22Rv1 (cell line): ENCODE data around the gene CCNF.

ENCODE experiments used
- CTCF ChIP-seq: fragments of 450-650 bp; IDR thresholded peaks from 2 replicates; pipeline ENCODE4 v1.5.1; 2017; ENCODE audit warnings: mild to moderate bottlenecking
- ZFX ChIP-seq: fragments of 450-650 bp; IDR thresholded peaks from 2 replicates; pipeline ENCODE4 v1.6.1; 2017; ENCODE audit warnings: antibody characterized with exemption, borderline replicate concordance

- TF ChIP-seq CTCF (no peak), ZFX (no peak)
Observed at GRCh38 chr16:2482249-2482648, 53.0 kb downstream of the CCNF start.
